Measurements from ENCODE around the gene PGA5.
"Not testable (repeated sequence)": the region's sequence is repeated elsewhere in the genome, so short reads cannot be mapped to it uniquely, and the experiment has no call there.

DNA sequence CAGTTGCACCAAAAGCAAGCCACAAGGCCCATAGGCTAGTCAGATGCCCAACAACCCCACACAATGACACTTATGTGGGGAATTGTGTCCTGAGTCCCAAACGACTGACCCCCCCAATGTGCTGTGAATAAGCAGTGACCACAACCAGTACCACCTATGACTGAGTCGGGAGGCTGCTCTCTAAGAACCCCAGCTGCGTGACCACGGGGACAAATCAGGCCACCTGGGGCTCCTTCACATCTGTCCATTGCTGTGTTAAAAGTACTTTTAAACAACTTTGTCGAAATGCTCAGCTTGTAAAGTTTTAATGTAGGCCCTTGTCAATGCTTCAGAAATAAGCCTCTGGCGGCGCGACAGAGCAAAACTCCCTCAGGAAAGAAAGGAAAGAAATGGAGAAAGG, 687 bp upstream of the PGA5 start:
- not testable (repeated sequence) for TF ChIP-seq TAF1, POLR2AphosphoS5 (IDR thresholded peaks at IDR 0.05; ENCODE audit: low read depth, low read length)

Measured in GM12891 (cell line).